ENCODE measurements around the gene COLEC11.

DNA sequence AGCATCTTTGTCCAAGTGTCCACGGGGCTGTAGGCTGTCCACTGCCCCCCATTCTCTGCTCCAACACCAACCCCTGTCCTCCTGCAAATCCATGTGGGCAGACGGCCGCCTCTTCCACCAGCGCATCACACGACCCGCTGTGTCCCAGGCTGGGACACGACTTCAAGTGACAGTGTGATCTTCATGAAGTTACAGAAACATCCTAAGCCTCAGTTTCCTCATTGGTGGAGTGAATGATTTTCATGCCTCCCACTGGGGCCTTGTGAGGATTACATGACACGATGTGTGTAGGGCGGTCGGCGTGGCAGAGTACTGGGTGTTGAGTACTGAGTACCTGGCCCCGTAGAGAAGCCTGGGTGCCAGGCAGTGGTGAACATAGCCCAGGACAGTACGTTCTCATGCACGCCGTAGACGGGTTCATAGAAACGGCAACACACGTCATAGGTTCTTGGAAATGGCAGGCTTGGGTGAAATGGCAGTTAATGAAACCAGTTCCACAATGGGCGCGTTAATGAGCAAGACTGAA, 53.8 kb downstream of the COLEC11 start:
- TF ChIP-seq ZNF433 (tag by site-specific recombination; IDR thresholded peaks at IDR 0.05; ENCODE audit: low read depth), result no peak
- TF ChIP-seq, protein P1, sequence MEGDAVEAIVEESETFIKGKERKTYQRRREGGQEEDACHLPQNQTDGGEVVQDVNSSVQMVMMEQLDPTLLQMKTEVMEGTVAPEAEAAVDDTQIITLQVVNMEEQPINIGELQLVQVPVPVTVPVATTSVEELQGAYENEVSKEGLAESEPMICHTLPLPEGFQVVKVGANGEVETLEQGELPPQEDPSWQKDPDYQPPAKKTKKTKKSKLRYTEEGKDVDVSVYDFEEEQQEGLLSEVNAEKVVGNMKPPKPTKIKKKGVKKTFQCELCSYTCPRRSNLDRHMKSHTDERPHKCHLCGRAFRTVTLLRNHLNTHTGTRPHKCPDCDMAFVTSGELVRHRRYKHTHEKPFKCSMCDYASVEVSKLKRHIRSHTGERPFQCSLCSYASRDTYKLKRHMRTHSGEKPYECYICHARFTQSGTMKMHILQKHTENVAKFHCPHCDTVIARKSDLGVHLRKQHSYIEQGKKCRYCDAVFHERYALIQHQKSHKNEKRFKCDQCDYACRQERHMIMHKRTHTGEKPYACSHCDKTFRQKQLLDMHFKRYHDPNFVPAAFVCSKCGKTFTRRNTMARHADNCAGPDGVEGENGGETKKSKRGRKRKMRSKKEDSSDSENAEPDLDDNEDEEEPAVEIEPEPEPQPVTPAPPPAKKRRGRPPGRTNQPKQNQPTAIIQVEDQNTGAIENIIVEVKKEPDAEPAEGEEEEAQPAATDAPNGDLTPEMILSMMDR (tag by site-specific recombination; IDR thresholded peaks at IDR 0.05), result no peak
- no peak for TF ChIP-seq ZNF138 (tag by site-specific recombination; IDR thresholded peaks at IDR 0.05; ENCODE audit: borderline replicate concordance)
- TF ChIP-seq, protein P2, sequence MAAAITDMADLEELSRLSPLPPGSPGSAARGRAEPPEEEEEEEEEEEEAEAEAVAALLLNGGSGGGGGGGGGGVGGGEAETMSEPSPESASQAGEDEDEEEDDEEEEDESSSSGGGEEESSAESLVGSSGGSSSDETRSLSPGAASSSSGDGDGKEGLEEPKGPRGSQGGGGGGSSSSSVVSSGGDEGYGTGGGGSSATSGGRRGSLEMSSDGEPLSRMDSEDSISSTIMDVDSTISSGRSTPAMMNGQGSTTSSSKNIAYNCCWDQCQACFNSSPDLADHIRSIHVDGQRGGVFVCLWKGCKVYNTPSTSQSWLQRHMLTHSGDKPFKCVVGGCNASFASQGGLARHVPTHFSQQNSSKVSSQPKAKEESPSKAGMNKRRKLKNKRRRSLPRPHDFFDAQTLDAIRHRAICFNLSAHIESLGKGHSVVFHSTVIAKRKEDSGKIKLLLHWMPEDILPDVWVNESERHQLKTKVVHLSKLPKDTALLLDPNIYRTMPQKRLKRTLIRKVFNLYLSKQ (tag by site-specific recombination; IDR thresholded peaks at IDR 0.05; ENCODE audit: borderline replicate concordance), result no peak
- TF ChIP-seq, protein P3, sequence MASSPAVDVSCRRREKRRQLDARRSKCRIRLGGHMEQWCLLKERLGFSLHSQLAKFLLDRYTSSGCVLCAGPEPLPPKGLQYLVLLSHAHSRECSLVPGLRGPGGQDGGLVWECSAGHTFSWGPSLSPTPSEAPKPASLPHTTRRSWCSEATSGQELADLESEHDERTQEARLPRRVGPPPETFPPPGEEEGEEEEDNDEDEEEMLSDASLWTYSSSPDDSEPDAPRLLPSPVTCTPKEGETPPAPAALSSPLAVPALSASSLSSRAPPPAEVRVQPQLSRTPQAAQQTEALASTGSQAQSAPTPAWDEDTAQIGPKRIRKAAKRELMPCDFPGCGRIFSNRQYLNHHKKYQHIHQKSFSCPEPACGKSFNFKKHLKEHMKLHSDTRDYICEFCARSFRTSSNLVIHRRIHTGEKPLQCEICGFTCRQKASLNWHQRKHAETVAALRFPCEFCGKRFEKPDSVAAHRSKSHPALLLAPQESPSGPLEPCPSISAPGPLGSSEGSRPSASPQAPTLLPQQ (tag by site-specific recombination; IDR thresholded peaks at IDR 0.05), result no peak
- TF ChIP-seq ZNF747 (tag by site-specific recombination; IDR thresholded peaks at IDR 0.05), result no peak
- TF ChIP-seq ZSCAN16 (tag by site-specific recombination; IDR thresholded peaks at IDR 0.05), result no peak
- no peak for TF ChIP-seq ZNF155 (tag by site-specific recombination; IDR thresholded peaks at IDR 0.05)
- TF ChIP-seq, protein P4, sequence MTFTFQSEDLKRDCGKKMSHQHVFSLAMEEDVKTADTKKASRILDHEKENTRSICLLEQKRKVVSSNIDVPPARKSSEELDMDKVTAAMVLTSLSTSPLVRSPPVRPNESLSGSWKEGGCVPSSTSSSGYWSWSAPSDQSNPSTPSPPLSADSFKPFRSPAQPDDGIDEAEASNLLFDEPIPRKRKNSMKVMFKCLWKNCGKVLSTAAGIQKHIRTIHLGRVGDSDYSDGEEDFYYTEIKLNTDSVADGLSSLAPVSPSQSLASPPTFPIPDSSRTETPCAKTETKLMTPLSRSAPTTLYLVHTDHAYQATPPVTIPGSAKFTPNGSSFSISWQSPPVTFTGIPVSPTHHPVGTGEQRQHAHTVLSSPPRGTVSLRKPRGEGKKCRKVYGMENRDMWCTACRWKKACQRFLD (tag by site-specific recombination; IDR thresholded peaks at IDR 0.05), result no peak
- TF ChIP-seq KLF8 (tag by site-specific recombination; IDR thresholded peaks at IDR 0.05), result no peak
- TF ChIP-seq, protein P5, sequence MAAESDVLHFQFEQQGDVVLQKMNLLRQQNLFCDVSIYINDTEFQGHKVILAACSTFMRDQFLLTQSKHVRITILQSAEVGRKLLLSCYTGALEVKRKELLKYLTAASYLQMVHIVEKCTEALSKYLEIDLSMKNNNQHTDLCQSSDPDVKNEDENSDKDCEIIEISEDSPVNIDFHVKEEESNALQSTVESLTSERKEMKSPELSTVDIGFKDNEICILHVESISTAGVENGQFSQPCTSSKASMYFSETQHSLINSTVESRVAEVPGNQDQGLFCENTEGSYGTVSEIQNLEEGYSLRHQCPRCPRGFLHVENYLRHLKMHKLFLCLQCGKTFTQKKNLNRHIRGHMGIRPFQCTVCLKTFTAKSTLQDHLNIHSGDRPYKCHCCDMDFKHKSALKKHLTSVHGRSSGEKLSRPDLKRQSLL (tag by site-specific recombination; IDR thresholded peaks at IDR 0.05), result no peak
- TF ChIP-seq, protein P6, sequence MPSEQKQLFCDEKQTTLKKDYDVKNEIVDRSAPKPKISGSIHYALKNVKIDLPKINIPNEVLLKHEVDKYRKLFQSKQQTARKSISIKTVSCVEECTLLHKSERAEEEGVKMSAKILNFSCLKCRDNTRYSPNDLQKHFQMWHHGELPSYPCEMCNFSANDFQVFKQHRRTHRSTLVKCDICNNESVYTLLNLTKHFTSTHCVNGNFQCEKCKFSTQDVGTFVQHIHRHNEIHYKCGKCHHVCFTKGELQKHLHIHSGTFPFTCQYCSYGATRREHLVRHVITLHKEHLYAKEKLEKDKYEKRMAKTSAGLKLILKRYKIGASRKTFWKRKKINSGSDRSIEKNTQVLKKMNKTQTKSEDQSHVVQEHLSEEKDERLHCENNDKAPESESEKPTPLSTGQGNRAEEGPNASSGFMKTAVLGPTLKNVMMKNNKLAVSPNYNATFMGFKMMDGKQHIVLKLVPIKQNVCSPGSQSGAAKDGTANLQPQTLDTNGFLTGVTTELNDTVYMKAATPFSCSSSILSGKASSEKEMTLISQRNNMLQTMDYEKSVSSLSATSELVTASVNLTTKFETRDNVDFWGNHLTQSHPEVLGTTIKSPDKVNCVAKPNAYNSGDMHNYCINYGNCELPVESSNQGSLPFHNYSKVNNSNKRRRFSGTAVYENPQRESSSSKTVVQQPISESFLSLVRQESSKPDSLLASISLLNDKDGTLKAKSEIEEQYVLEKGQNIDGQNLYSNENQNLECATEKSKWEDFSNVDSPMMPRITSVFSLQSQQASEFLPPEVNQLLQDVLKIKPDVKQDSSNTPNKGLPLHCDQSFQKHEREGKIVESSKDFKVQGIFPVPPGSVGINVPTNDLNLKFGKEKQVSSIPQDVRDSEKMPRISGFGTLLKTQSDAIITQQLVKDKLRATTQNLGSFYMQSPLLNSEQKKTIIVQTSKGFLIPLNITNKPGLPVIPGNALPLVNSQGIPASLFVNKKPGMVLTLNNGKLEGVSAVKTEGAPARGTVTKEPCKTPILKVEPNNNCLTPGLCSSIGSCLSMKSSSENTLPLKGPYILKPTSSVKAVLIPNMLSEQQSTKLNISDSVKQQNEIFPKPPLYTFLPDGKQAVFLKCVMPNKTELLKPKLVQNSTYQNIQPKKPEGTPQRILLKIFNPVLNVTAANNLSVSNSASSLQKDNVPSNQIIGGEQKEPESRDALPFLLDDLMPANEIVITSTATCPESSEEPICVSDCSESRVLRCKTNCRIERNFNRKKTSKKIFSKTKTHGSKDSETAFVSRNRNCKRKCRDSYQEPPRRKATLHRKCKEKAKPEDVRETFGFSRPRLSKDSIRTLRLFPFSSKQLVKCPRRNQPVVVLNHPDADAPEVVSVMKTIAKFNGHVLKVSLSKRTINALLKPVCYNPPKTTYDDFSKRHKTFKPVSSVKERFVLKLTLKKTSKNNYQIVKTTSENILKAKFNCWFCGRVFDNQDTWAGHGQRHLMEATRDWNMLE (tag by site-specific recombination; conservative IDR thresholded peaks at IDR 0.05; ENCODE audit: low read depth), result no peak
- TF ChIP-seq ZNF394 (tag by site-specific recombination; IDR thresholded peaks at IDR 0.05; ENCODE audit: borderline replicate concordance), result no peak
- TF ChIP-seq, protein P7, sequence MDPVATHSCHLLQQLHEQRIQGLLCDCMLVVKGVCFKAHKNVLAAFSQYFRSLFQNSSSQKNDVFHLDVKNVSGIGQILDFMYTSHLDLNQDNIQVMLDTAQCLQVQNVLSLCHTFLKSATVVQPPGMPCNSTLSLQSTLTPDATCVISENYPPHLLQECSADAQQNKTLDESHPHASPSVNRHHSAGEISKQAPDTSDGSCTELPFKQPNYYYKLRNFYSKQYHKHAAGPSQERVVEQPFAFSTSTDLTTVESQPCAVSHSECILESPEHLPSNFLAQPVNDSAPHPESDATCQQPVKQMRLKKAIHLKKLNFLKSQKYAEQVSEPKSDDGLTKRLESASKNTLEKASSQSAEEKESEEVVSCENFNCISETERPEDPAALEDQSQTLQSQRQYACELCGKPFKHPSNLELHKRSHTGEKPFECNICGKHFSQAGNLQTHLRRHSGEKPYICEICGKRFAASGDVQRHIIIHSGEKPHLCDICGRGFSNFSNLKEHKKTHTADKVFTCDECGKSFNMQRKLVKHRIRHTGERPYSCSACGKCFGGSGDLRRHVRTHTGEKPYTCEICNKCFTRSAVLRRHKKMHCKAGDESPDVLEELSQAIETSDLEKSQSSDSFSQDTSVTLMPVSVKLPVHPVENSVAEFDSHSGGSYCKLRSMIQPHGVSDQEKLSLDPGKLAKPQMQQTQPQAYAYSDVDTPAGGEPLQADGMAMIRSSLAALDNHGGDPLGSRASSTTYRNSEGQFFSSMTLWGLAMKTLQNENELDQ (tag by site-specific recombination; IDR thresholded peaks at IDR 0.05; ENCODE audit: low read depth), result no peak

All from HEK293 (cell line).